22Rv1 (cell line): ENCODE measurements around the gene NECTIN2.

ENCODE experiments used
- H3K27ac ChIP-seq: fragments of 450-650 bp; 2 replicates; pipeline ENCODE4 v1.5.1; 2017
- ZFX ChIP-seq: fragments of 450-650 bp; IDR thresholded peaks from 2 replicates; pipeline ENCODE4 v1.6.1; 2017; ENCODE audit warnings: antibody characterized with exemption, borderline replicate concordance
- TF ChIP-seq, protein P1 (sequence below): fragments of 450-650 bp; IDR thresholded peaks from 2 replicates; pipeline ENCODE4 v1.5.1; 2017; ENCODE audit warnings: mild to moderate bottlenecking

NECTIN2 gene

DNA sequence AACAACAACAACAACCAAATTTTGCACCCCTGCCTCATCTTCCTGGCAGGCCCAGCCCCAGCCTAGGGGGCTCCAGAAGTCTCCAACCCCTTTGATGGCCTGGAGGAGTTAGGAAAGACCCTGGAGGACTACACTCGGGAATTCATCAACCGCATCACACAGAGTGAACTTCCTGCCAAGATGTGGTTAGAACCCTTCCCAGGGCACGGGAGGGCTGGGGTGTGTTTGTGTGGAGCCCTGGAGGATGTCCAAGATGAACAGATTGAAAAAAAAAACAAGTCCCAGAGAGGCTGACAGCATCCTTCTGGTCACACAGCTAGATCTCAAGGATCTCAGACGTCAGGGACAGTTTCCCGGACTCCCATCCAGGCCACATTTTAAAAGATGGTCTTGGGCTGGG, 81.6 kb downstream of the NECTIN2 start:
- H3K27ac ChIP-seq, result no peak overlapping the region
- TF ChIP-seq, protein P1, sequence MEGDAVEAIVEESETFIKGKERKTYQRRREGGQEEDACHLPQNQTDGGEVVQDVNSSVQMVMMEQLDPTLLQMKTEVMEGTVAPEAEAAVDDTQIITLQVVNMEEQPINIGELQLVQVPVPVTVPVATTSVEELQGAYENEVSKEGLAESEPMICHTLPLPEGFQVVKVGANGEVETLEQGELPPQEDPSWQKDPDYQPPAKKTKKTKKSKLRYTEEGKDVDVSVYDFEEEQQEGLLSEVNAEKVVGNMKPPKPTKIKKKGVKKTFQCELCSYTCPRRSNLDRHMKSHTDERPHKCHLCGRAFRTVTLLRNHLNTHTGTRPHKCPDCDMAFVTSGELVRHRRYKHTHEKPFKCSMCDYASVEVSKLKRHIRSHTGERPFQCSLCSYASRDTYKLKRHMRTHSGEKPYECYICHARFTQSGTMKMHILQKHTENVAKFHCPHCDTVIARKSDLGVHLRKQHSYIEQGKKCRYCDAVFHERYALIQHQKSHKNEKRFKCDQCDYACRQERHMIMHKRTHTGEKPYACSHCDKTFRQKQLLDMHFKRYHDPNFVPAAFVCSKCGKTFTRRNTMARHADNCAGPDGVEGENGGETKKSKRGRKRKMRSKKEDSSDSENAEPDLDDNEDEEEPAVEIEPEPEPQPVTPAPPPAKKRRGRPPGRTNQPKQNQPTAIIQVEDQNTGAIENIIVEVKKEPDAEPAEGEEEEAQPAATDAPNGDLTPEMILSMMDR, result no peak
- TF ChIP-seq ZFX, result no peak

DNA sequence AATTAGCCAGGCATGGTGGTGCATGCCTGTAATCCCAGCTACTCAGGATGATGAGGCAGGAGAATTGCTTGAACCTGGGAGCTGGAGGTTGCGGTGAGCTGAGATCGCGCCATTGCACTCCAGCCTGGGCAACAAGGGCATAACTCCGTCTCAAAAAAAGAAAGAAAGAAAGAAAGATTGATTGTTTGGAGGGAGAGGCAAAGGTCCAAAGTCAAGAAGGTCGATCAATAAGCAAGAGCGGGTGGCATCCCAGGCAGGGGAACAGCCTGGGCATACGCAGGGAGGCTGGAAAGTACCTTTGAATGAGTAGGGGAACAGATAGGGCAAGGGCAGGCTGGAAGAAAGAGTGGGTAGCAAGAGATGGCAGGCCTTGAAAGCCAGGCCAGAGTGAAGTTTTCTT, 84.0 kb downstream of the NECTIN2 start:
- no peak for TF ChIP-seq ZFX
- TF ChIP-seq, protein P1, result no peak

DNA sequence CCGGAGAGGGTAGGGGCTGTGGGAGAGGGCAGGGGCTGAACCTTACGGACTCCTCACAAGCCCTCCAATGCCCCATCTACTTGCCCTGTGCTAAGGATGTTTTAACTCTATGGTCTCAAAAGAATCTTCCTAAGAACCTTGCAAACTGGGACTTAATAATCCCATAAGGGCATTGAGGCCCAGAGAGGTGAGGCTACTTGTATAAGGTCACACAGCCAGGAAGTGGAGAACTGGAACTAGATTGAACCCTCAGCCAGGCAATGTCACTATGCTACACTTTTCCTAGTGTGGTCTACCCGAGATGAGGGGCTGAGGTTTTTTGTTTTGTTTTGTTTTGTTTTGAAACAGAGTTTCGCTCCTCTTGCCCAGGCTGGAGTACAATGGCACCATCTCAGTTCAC, 85.4 kb downstream of the NECTIN2 start:
- no peak for TF ChIP-seq ZFX
- TF ChIP-seq, protein P1, result no peak
- no peak overlapping the region for H3K27ac ChIP-seq

More for the DNA sequence above, 84.0 kb downstream of the NECTIN2 start:
- no peak overlapping the region for H3K27ac ChIP-seq
